Activated naive CD4-positive, alpha-beta T cell (primary cell): Measurements from ENCODE around the gene ADM.
"Not testable (repeated sequence)": the region's sequence is repeated elsewhere in the genome, so short reads cannot be mapped to it uniquely, and the experiment has no call there.

Source experiments
- DNase-seq, 4 experiments: peaks; one replicate each; lab custom pipeline; 2025; lab: John Stamatoyannopoulos, UW

Gene ADM

GRCh38 chr11:10304495-10305261 lies at the start of gene ADM:
Gene ADM (plus strand): TSS chr11:10305073. CDS start chr11:10305701, 628 bp downstream.
- peak in 1 of 4 experiments; percentile 17 for DNase-seq

- DNase-seq = no peak
Observed at GRCh38 chr11:10255388-10256125, 49.3 kb upstream of the ADM start.

- no peak for DNase-seq
Observed at GRCh38 chr11:10257478-10257877, 47.4 kb upstream of the ADM start.

- DNase-seq = no peak
Observed at GRCh38 chr11:10261821-10262220, 43.1 kb upstream of the ADM start.

- DNase-seq = no peak
Observed at GRCh38 chr11:10263929-10264328, 40.9 kb upstream of the ADM start.

- DNase-seq = not testable (repeated sequence)
Observed at GRCh38 chr11:10264716-10265115, 40.2 kb upstream of the ADM start.

- DNase-seq = no peak
Observed at GRCh38 chr11:10265936-10266335, 38.9 kb upstream of the ADM start.

- DNase-seq = no peak
Observed at GRCh38 chr11:10267821-10268220, 37.1 kb upstream of the ADM start.

- no peak for DNase-seq
Observed at GRCh38 chr11:10268746-10269488, 36.0 kb upstream of the ADM start.

GRCh38 chr11:10272132-10272531 lies 32.7 kb upstream of the ADM start:
- DNase-seq = no peak

GRCh38 chr11:10273738-10274137 lies 31.1 kb upstream of the ADM start:
- no peak for DNase-seq

GRCh38 chr11:10274726-10275125 lies 30.1 kb upstream of the ADM start:
- DNase-seq = no peak

GRCh38 chr11:10275714-10276113 lies 29.2 kb upstream of the ADM start:
- no peak for DNase-seq

- no peak for DNase-seq
Observed at GRCh38 chr11:10282117-10282516, 22.8 kb upstream of the ADM start.

GRCh38 chr11:10283991-10284390 lies 20.9 kb upstream of the ADM start:
- no peak for DNase-seq

- no peak for DNase-seq
Observed at GRCh38 chr11:10285148-10285802, 19.6 kb upstream of the ADM start.

- DNase-seq = no peak
Observed at GRCh38 chr11:10287140-10287539, 17.7 kb upstream of the ADM start.

GRCh38 chr11:10287766-10288715 lies 16.8 kb upstream of the ADM start:
- DNase-seq = no peak

- no peak for DNase-seq
Observed at GRCh38 chr11:10288881-10289764, 15.8 kb upstream of the ADM start.
